PFSK-1 (cell line): ENCODE data around the gene TMC1.

Source experiments
- POLR2AphosphoS5 ChIP-seq: IDR thresholded peaks from 2 replicates; pipeline ENCODE4 v1.6.1; 2012; ENCODE audit warnings: low read depth, mild to moderate bottlenecking, control low read depth, low read length, moderate library complexity
- SIN3A ChIP-seq: IDR thresholded peaks from 2 replicates; pipeline ENCODE4 v1.6.1; 2012; ENCODE audit warnings: mild to moderate bottlenecking, low read length, moderate library complexity, borderline replicate concordance; ENCODE audit not compliant: insufficient read depth
- TAF1 ChIP-seq: IDR thresholded peaks from 2 replicates; pipeline ENCODE4 v1.6.1; 2012; ENCODE audit warnings: low read length, control low read depth, borderline replicate concordance; ENCODE audit not compliant: insufficient read depth

- TF ChIP-seq TAF1 (no peak), POLR2AphosphoS5 (no peak), SIN3A (no peak)
Measured at GRCh38 chr9:72775570-72775969, 254.2 kb downstream of the TMC1 start.
